DOHH2 (cell line): Measurements from ENCODE around the gene ALG12.

Experiments
- CTCF ChIP-seq: fragments of 200-600 bp; sonication (generic); IDR thresholded peaks from one replicate; pipeline ENCODE4 v1.5.1; 2014; ENCODE audit warnings: antibody characterized with exemption, mild to moderate bottlenecking, low read depth, low read length; ENCODE audit not compliant: poor library complexity, severe bottlenecking
- EZH2phosphoT487 ChIP-seq: fragments of 200-600 bp; sonication (generic); IDR thresholded peaks from 2 replicates; pipeline ENCODE4 v1.6.1; 2017; ENCODE audit warnings: borderline replicate concordance, mild to moderate bottlenecking, antibody characterized with exemption, low read length, moderate library complexity, mixed read lengths

GRCh38 chr22:49967706-49968208 is 49.5 kb upstream of the ALG12 start:
- TF ChIP-seq CTCF, result no peak
- TF ChIP-seq EZH2phosphoT487, result no peak
